Measurements from ENCODE around the gene RFXAP. TPM values are rescaled to one million over a fixed set of nuclear protein-coding genes. Genes with fewer than 3 reads are reported as not detected.

RFXAP gene
- total RNA-seq, 1 experiment from 2014 or later = 1.5 TPM

GRCh38 chr13:36796052-36796451, 23.0 kb upstream of the RFXAP start:
- no peaks in the 10 kb centered on the region for H3K27me3 ChIP-seq (ENCODE audit: control insufficient read depth, insufficient read depth, low read length)
- no peaks in the 10 kb centered on the region for H3K36me3 ChIP-seq (replicated peaks; ENCODE audit: control insufficient read depth, insufficient read depth, low read length)
- H3K4me3 ChIP-seq (ENCODE audit: insufficient read depth, low read depth, low read length) = no peak overlapping the region
- DNase-seq = no peak

GRCh38 chr13:36801035-36801434, 18.0 kb upstream of the RFXAP start:
- no peak for DNase-seq
- no peaks in the 10 kb centered on the region for H3K36me3 ChIP-seq (replicated peaks; ENCODE audit: control insufficient read depth, insufficient read depth, low read length)
- H3K27me3 ChIP-seq (ENCODE audit: control insufficient read depth, insufficient read depth, low read length) = no peaks in the 10 kb centered on the region
- no peak overlapping the region for H3K4me3 ChIP-seq (ENCODE audit: insufficient read depth, low read depth, low read length)

- Histone ChIP-seq H3K36me3 (replicated peaks; ENCODE audit: control insufficient read depth, insufficient read depth, low read length) (no peaks in the 10 kb centered on the region), H3K27me3 (ENCODE audit: control insufficient read depth, insufficient read depth, low read length) (no peaks in the 10 kb centered on the region), H3K4me3 (ENCODE audit: insufficient read depth, low read depth, low read length) (no peak overlapping the region)
- DNase-seq = no peak
These were observed 14.4 kb upstream of the RFXAP start for GRCh38 chr13:36804588-36804987.

- H3K27me3 ChIP-seq (ENCODE audit: control insufficient read depth, insufficient read depth, low read length) = no peaks in the 10 kb centered on the region
- no peak for DNase-seq
These were observed 12.9 kb upstream of the RFXAP start for GRCh38 chr13:36806102-36806501.

GRCh38 chr13:36807616-36808015, 11.4 kb upstream of the RFXAP start:
- Histone ChIP-seq H3K36me3 (replicated peaks; ENCODE audit: control insufficient read depth, insufficient read depth, low read length) (no peaks in the 10 kb centered on the region), H3K4me3 (ENCODE audit: insufficient read depth, low read depth, low read length) (no peak overlapping the region), H3K27me3 (ENCODE audit: control insufficient read depth, insufficient read depth, low read length) (no peaks in the 10 kb centered on the region)
- DNase-seq = no peak

More at GRCh38 chr13:36806102-36806501, 12.9 kb upstream of the RFXAP start:
- Histone ChIP-seq H3K4me3 (ENCODE audit: insufficient read depth, low read depth, low read length) (no peak overlapping the region), H3K36me3 (replicated peaks; ENCODE audit: control insufficient read depth, insufficient read depth, low read length) (no peaks in the 10 kb centered on the region)

- Histone ChIP-seq H3K36me3 (replicated peaks; ENCODE audit: control insufficient read depth, insufficient read depth, low read length) (no peaks in the 10 kb centered on the region), H3K27me3 (ENCODE audit: control insufficient read depth, insufficient read depth, low read length) (no peaks in the 10 kb centered on the region), H3K4me3 (ENCODE audit: insufficient read depth, low read depth, low read length) (no peak overlapping the region)
- no peak for DNase-seq
These were observed 5.8 kb upstream of the RFXAP start for GRCh38 chr13:36813225-36813624.

- H3K27me3 ChIP-seq (ENCODE audit: control insufficient read depth, insufficient read depth, low read length) = peaks cover under 1% of the 10 kb centered on the region; the same call in 1 of the 2 replicates
- no peaks in the 10 kb centered on the region for H3K36me3 ChIP-seq (replicated peaks; ENCODE audit: control insufficient read depth, insufficient read depth, low read length)
- DNase-seq = no peak
- H3K4me3 ChIP-seq (ENCODE audit: insufficient read depth, low read depth, low read length) = no peak overlapping the region
These were observed 4.6 kb upstream of the RFXAP start for GRCh38 chr13:36814465-36814864.

GRCh38 chr13:36815062-36815461, 4.0 kb upstream of the RFXAP start:
- no peaks in the 10 kb centered on the region for H3K36me3 ChIP-seq (replicated peaks; ENCODE audit: control insufficient read depth, insufficient read depth, low read length)
- H3K27me3 ChIP-seq (ENCODE audit: control insufficient read depth, insufficient read depth, low read length) = peaks cover 3% of the 10 kb centered on the region; the same call in 1 of the 2 replicates
- H3K4me3 ChIP-seq (ENCODE audit: insufficient read depth, low read depth, low read length) = no peak overlapping the region
- DNase-seq = no peak

GRCh38 chr13:36817996-36818803, 822 bp upstream of the RFXAP start:
- no peak for DNase-seq
- peak overlapping the region; percentile 68 for H3K4me3 ChIP-seq (ENCODE audit: insufficient read depth, low read depth, low read length)
- peaks cover 3% of the 10 kb centered on the region; the same call in 1 of the 2 replicates for H3K27me3 ChIP-seq (ENCODE audit: control insufficient read depth, insufficient read depth, low read length)
- no peaks in the 10 kb centered on the region for H3K36me3 ChIP-seq (replicated peaks; ENCODE audit: control insufficient read depth, insufficient read depth, low read length)

- Histone ChIP-seq H3K36me3 (replicated peaks; ENCODE audit: control insufficient read depth, insufficient read depth, low read length) (no peaks in the 10 kb centered on the region), H3K27me3 (ENCODE audit: control insufficient read depth, insufficient read depth, low read length) (peaks cover 3% of the 10 kb centered on the region; the same call in 1 of the 2 replicates), H3K4me3 (ENCODE audit: insufficient read depth, low read depth, low read length) (peak overlapping the region; percentile 68)
- peak; percentile 48 for DNase-seq
These were observed 693 bp downstream of the RFXAP start for GRCh38 chr13:36819739-36820090.

- no peak for DNase-seq
- Histone ChIP-seq H3K27me3 (ENCODE audit: control insufficient read depth, insufficient read depth, low read length) (peaks cover 3% of the 10 kb centered on the region; the same call in 1 of the 2 replicates), H3K4me3 (ENCODE audit: insufficient read depth, low read depth, low read length) (peak overlapping the region; percentile 9; the same call in 1 of the 2 replicates), H3K36me3 (replicated peaks; ENCODE audit: control insufficient read depth, insufficient read depth, low read length) (no peaks in the 10 kb centered on the region)
These were observed 1.2 kb downstream of the RFXAP start for GRCh38 chr13:36820222-36820621.

GRCh38 chr13:36822785-36823184, 3.8 kb downstream of the RFXAP start:
- H3K4me3 ChIP-seq (ENCODE audit: insufficient read depth, low read depth, low read length) = no peak overlapping the region
- H3K27me3 ChIP-seq (ENCODE audit: control insufficient read depth, insufficient read depth, low read length) = peaks cover 3% of the 10 kb centered on the region; the same call in 1 of the 2 replicates
- DNase-seq = no peak
- peaks cover 2% of the 10 kb centered on the region; the same call in 1 of the 2 replicates for H3K36me3 ChIP-seq (replicated peaks; ENCODE audit: control insufficient read depth, insufficient read depth, low read length)

- no peak for DNase-seq
- Histone ChIP-seq H3K4me3 (ENCODE audit: insufficient read depth, low read depth, low read length) (no peak overlapping the region), H3K36me3 (replicated peaks; ENCODE audit: control insufficient read depth, insufficient read depth, low read length) (peaks cover 4% of the 10 kb centered on the region; the same call in 1 of the 2 replicates), H3K27me3 (ENCODE audit: control insufficient read depth, insufficient read depth, low read length) (no peaks in the 10 kb centered on the region)
These were observed 10.7 kb downstream of the RFXAP start for GRCh38 chr13:36829753-36830152.

- no peaks in the 10 kb centered on the region for H3K27me3 ChIP-seq (ENCODE audit: control insufficient read depth, insufficient read depth, low read length)
- H3K36me3 ChIP-seq (replicated peaks; ENCODE audit: control insufficient read depth, insufficient read depth, low read length) = peaks cover 3% of the 10 kb centered on the region; the same call in 1 of the 2 replicates
- DNase-seq = no peak
- H3K4me3 ChIP-seq (ENCODE audit: insufficient read depth, low read depth, low read length) = no peak overlapping the region
These were observed 12.3 kb downstream of the RFXAP start for GRCh38 chr13:36831291-36831690.

- DNase-seq = no peak
- H3K27me3 ChIP-seq (ENCODE audit: control insufficient read depth, insufficient read depth, low read length) = no peaks in the 10 kb centered on the region
- 0 out of 2 replicates have a peak, but pooled peaks cover 1% of the 10 kb centered on the region for H3K36me3 ChIP-seq (replicated peaks; ENCODE audit: control insufficient read depth, insufficient read depth, low read length)
- H3K4me3 ChIP-seq (ENCODE audit: insufficient read depth, low read depth, low read length) = no peak overlapping the region
These were observed 15.3 kb downstream of the RFXAP start for GRCh38 chr13:36834299-36834698.

All from H7 (cell line).